A673 (cell line): ENCODE data around the gene STK33. TPM values are rescaled to one million over a fixed set of nuclear protein-coding genes. Genes with fewer than 3 reads are reported as not detected.

ENCODE experiments used
- BruUV-seq: library from RNA; stranded (reverse); fragments of 400-500 nt; replicated peaks from 2 replicates; lab custom pipeline; 2021; lab: Mats Ljungman, UMichigan
- CTCF ChIA-PET: fragments of 300-600 bp; sonication (Branson Sonifier 250); formaldehyde crosslinking; loops from one replicate; lab custom pipeline; 2022; ENCODE audit warnings: antibody characterized with exemption; lab: Charles Lee
- POLR2A ChIA-PET: fragments of 300-600 bp; sonication (Branson Sonifier 250); formaldehyde crosslinking; loops from one replicate; lab custom pipeline; 2022; ENCODE audit warnings: antibody characterized with exemption; ENCODE audit not compliant: low non-redundant PET; lab: Charles Lee
- DNase-seq: peaks from one replicate; pipeline ENCODE4 v3.0.0-alpha.2; 2015; ENCODE audit warnings: low spot score
- H3K27ac ChIP-seq: fragments of 200-600 bp; sonication (generic); 2 replicates; pipeline ENCODE4 v1.5.1; 2016; ENCODE audit warnings: mixed run types, low read depth, mild to moderate bottlenecking, mixed read lengths, antibody characterized with exemption, low read length; ENCODE audit not compliant: poor library complexity, severe bottlenecking
- H3K27me3 ChIP-seq: fragments of 200-600 bp; sonication (generic); replicated peaks from 2 replicates; pipeline ENCODE4 v1.6.1; 2017; ENCODE audit warnings: mixed run types, low read depth, mild to moderate bottlenecking, mixed read lengths, antibody characterized with exemption, low read length; ENCODE audit not compliant: insufficient read depth, poor library complexity
- H3K36me3 ChIP-seq: fragments of 200-600 bp; sonication (generic); 2 replicates; pipeline ENCODE4 v1.6.1; 2016; ENCODE audit warnings: mixed run types, mild to moderate bottlenecking, mixed read lengths, antibody characterized with exemption, low read length; ENCODE audit not compliant: insufficient read depth, poor library complexity, severe bottlenecking
- H3K4me1 ChIP-seq: fragments of 200-600 bp; sonication (generic); 2 replicates; pipeline ENCODE4 v1.6.1; 2017; ENCODE audit warnings: mixed run types, mild to moderate bottlenecking, mixed read lengths, antibody characterized with exemption, low read length; ENCODE audit not compliant: insufficient read depth, poor library complexity, severe bottlenecking
- H3K4me3 ChIP-seq: fragments of 200-600 bp; sonication (generic); 2 replicates; pipeline ENCODE4 v1.5.1; 2016; ENCODE audit warnings: low read depth, mixed run types, mild to moderate bottlenecking, mixed read lengths, low read length; ENCODE audit not compliant: poor library complexity, severe bottlenecking
- H3K9me3 ChIP-seq: fragments of 200-600 bp; sonication (generic); 2 replicates; pipeline ENCODE4 v1.6.1; 2016; ENCODE audit warnings: mixed run types, low read depth, mild to moderate bottlenecking, mixed read lengths, antibody characterized with exemption, low read length; ENCODE audit not compliant: poor library complexity, severe bottlenecking
- CTCF ChIP-seq: fragments of 300-800, 200-600 bp; sonication (generic); conservative IDR thresholded peaks from 2 replicates; pipeline ENCODE4 v1.5.1; 2017; ENCODE audit warnings: low read depth, mild to moderate bottlenecking, antibody characterized with exemption, low read length, moderate library complexity, mixed read lengths
- EZH2 ChIP-seq: fragments of 200-600 bp; sonication (generic); IDR thresholded peaks from 2 replicates; pipeline ENCODE4 v1.6.1; 2017; ENCODE audit warnings: borderline replicate concordance, low read depth, mild to moderate bottlenecking, mixed read lengths, antibody characterized with exemption, low read length; ENCODE audit not compliant: poor library complexity, severe bottlenecking
- intact Hi-C: fragments of 100-400 bp; cut with micrococcal nuclease; formaldehyde crosslinking; loops from one replicate; pipeline ENCODE4 v1.10.0; 2022; ENCODE audit not compliant: unreplicated experiment
- total RNA-seq: library from RNA; stranded (reverse); gene quantifications from 2 replicates; pipeline ENCODE4 v1.2.3, GENCODE V29; 2021

Gene STK33
- total RNA-seq, 1 experiment from 2014 or later = not detected

DNA sequence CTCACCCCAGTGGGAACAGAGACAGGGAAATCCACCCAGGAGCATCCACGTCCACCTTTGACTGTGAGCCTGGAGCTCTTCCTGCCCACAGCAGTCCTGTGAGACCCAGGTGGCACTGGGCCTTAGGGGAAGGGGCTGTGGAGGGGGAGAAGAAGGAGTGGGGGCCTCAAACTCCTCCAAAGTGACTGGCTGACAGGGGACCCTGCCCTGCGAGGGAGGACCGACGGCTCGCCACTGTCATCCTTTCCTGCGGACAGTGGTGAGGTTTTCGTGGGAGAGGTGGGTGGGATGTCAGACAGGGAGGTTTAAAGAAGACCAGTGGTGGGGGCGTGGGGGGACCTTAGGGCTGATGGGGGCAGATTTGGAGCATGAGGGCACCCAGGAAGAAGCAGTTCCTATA lies 237.8 kb downstream of the STK33 start:
- no peaks in the 10 kb centered on the region for H3K4me1 ChIP-seq
- ChIA-PET CTCF (no interaction called here), POLR2A (no interaction called here)
- BruUV-seq = no TSS peak
- TF ChIP-seq EZH2 = no peak
- TF ChIP-seq CTCF = no peak
- H3K36me3 ChIP-seq = no peaks in the 10 kb centered on the region
- H3K27me3 ChIP-seq = peaks cover 87% of the 10 kb centered on the region
- H3K9me3 ChIP-seq = no peaks in the 10 kb centered on the region
- no peak for DNase-seq
- intact Hi-C loops = no loop called here
- H3K27ac ChIP-seq = no peak overlapping the region
- H3K4me3 ChIP-seq = no peak overlapping the region

DNA sequence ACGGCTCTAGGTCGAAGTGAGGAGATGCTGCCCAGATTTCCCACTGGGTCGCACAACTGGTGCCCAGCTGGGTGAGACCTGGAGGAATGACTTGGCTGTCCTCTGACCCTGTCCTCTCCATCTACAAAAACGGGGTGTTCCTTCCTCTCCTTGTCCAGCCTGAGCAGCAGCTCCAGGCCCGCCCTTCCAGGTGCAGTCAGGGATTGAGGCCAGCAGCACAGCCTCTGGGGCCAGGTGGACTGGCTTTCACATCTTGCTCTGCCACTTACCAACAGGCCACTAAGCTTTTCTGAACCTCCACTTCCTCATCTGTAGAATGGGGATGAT lies 238.6 kb downstream of the STK33 start:
- H3K27ac ChIP-seq = no peak overlapping the region
- no peaks in the 10 kb centered on the region for H3K36me3 ChIP-seq
- ChIA-PET POLR2A (interaction anchor here (0.6 kb wide), 1 partner anchor 486 kb away, joined by 3 read pairs; no protein-coding TSS in a partner anchor), CTCF (no interaction called here)
- no TSS peak for BruUV-seq
- TF ChIP-seq CTCF (no peak), EZH2 (no peak)
- no peaks in the 10 kb centered on the region for H3K4me1 ChIP-seq
- peaks cover 87% of the 10 kb centered on the region for H3K27me3 ChIP-seq
- H3K9me3 ChIP-seq = no peaks in the 10 kb centered on the region
- intact Hi-C loops = no loop called here
- no peak overlapping the region for H3K4me3 ChIP-seq
- DNase-seq = no peak

GRCh38 chr11:8354622-8355415 lies 239.2 kb downstream of the STK33 start:
- Histone ChIP-seq H3K27me3 (peaks cover 87% of the 10 kb centered on the region), H3K4me3 (no peak overlapping the region), H3K27ac (no peak overlapping the region), H3K4me1 (no peaks in the 10 kb centered on the region), H3K36me3 (no peaks in the 10 kb centered on the region), H3K9me3 (no peaks in the 10 kb centered on the region)
- POLR2A ChIA-PET = interaction anchor here (0.6 kb wide), 1 partner anchor 486 kb away, joined by 3 read pairs; no protein-coding TSS in a partner anchor
- BruUV-seq = no TSS peak
- intact Hi-C loops = no loop called here
- no peak for DNase-seq
- CTCF ChIA-PET = no interaction called here
- TF ChIP-seq EZH2 (no peak), CTCF (no peak)
